Fibroblast of lung (primary cell): Measurements from ENCODE around the gene ZCCHC2.

Experiments used
- CTCF ChIP-seq, 2 donors: IDR thresholded peaks in 1 of 2; conservative IDR thresholded peaks in 1 of 2; 1 replicate in 1 of 2; 2 replicates in 1 of 2; pipeline ENCODE4 v1.5.1; 2011 to 2012; ENCODE audit warnings: low read length in 2 of 2, control low read depth in 1 of 2, inconsistent platforms in 1 of 2, low read depth in 1 of 2, mild to moderate bottlenecking in 1 of 2
- EZH2 ChIP-seq: IDR thresholded peaks from 2 replicates; pipeline ENCODE4 v1.5.1; 2012; ENCODE audit warnings: low read length, control low read depth, mild to moderate bottlenecking; ENCODE audit errors: missing control alignments

- TF ChIP-seq CTCF (conservative IDR thresholded peaks at IDR 0.05 in 1 of 2, IDR thresholded peaks at IDR 0.05 in 1 of 2; ENCODE audit: low read depth in 1 of 2, low read length in 2 of 2): no peak
- no peak for TF ChIP-seq EZH2
Observed at GRCh38 chr18:62521593-62521992, 1.2 kb upstream of the ZCCHC2 start.
